SK-N-SH (cell line): Measurements from ENCODE around the gene FOXP2.

ENCODE experiments used
- TCF12 ChIP-seq: IDR thresholded peaks from 2 replicates; pipeline ENCODE4 v1.4.0; 2012
- TF ChIP-seq, protein P1 (sequence below): fragments of 200-600 bp; sonication (generic); IDR thresholded peaks from 2 replicates; pipeline ENCODE4 v1.6.1; 2017; ENCODE audit warnings: antibody characterized with exemption, mild to moderate bottlenecking, moderate library complexity

DNA sequence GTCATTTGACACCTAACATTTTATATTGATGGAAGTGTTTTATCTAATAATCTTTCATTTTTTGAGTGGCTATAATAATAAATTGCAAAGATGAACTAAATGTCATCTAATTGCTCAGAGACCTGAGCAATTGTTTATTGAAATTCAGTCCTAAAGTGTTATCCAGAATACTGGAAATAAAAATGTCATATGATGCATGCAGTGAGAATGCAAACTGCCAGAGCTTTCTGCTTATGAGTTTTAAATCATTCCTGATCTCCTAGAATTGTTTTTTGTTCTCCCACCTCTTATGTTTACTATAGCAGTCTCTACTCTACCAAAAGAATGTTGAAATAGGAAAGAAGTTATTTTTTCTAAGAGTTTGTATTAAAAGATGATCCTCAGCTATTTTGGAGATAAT lies 116.7 kb downstream of the FOXP2 start:
- TF ChIP-seq, protein P1, sequence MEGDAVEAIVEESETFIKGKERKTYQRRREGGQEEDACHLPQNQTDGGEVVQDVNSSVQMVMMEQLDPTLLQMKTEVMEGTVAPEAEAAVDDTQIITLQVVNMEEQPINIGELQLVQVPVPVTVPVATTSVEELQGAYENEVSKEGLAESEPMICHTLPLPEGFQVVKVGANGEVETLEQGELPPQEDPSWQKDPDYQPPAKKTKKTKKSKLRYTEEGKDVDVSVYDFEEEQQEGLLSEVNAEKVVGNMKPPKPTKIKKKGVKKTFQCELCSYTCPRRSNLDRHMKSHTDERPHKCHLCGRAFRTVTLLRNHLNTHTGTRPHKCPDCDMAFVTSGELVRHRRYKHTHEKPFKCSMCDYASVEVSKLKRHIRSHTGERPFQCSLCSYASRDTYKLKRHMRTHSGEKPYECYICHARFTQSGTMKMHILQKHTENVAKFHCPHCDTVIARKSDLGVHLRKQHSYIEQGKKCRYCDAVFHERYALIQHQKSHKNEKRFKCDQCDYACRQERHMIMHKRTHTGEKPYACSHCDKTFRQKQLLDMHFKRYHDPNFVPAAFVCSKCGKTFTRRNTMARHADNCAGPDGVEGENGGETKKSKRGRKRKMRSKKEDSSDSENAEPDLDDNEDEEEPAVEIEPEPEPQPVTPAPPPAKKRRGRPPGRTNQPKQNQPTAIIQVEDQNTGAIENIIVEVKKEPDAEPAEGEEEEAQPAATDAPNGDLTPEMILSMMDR, result no peak
- TF ChIP-seq TCF12, result no peak
